Spleen (tissue), 11 donors: ENCODE results near the gene KIFC3. TPM values are rescaled to one million over a fixed set of nuclear protein-coding genes. Genes with fewer than 3 reads are reported as not detected.

Experiments used
- DNase-seq: peaks from one replicate; pipeline ENCODE4 v3.0.0-alpha.2; 2020
- H3K27ac ChIP-seq, 8 donors: fragments of 200-600 bp; sonication (generic) in 7 of 8; 1 replicate in 4 of 8; 2 replicates in 4 of 8; pipeline versions ENCODE4 v1.5.0 to v1.8.0; 2016 to 2021; ENCODE audit warnings: inconsistent platforms in 4 of 8, mild to moderate bottlenecking in 4 of 8, moderate library complexity in 1 of 8
- H3K27me3 ChIP-seq, 7 donors: fragments of 200-600 bp; sonication (generic) in 6 of 7; replicated peaks in 1 of 7; 1 replicate in 4 of 7; 2 replicates in 3 of 7; pipeline versions ENCODE4 v1.5.0 to v1.8.0; 2016 to 2021; ENCODE audit warnings: inconsistent platforms in 3 of 7, mild to moderate bottlenecking in 1 of 7
- H3K36me3 ChIP-seq, 6 donors: fragments of 200-600 bp; sonication (generic) in 5 of 6; 1 replicate in 4 of 6; 2 replicates in 2 of 6; pipeline versions ENCODE4 v1.5.0 to v1.8.0; 2016 to 2021; ENCODE audit warnings: inconsistent platforms in 2 of 6
- H3K4me1 ChIP-seq, 6 donors: fragments of 200-600 bp; sonication (generic) in 5 of 6; 1 replicate in 3 of 6; 2 replicates in 3 of 6; pipeline versions ENCODE4 v1.5.0 to v1.8.0; 2016 to 2021; ENCODE audit warnings: inconsistent platforms in 3 of 6
- H3K4me3 ChIP-seq, 8 donors: fragments of 200-600 bp; sonication (generic) in 7 of 8; 1 replicate in 4 of 8; 2 replicates in 4 of 8; pipeline versions ENCODE4 v1.5.0 to v1.8.0; 2016 to 2021; ENCODE audit warnings: inconsistent platforms in 4 of 8, mild to moderate bottlenecking in 4 of 8, moderate library complexity in 2 of 8
- H3K9me3 ChIP-seq, 8 donors: fragments of 200-600 bp; sonication (generic) in 7 of 8; 1 replicate in 4 of 8; 2 replicates in 4 of 8; pipeline versions ENCODE4 v1.5.0 to v1.8.0; 2016 to 2021; ENCODE audit warnings: inconsistent platforms in 4 of 8
- CTCF ChIP-seq, 11 experiments: fragments of 200-600 bp in 7 of 11; fragments of 450-650 bp in 4 of 11; sonication (generic) in 4 of 11; IDR thresholded peaks in 8 of 11; conservative IDR thresholded peaks in 3 of 11; 1 replicate in 7 of 11; 2 replicates in 4 of 11; pipeline versions ENCODE4 v1.4.0 to v1.8.0; 2016 to 2021; ENCODE audit warnings: antibody characterized with exemption in 11 of 11, inconsistent platforms in 4 of 11, mild to moderate bottlenecking in 1 of 11
- POLR2A ChIP-seq, 3 donors: fragments of 450-650 bp; IDR thresholded peaks; one replicate each; pipeline ENCODE4 v1.5.1; 2017; ENCODE audit warnings: antibody characterized with exemption in 3 of 3, mild to moderate bottlenecking in 1 of 3
- POLR2AphosphoS5 ChIP-seq, 3 donors: sonication (generic); formaldehyde crosslinking; IDR thresholded peaks; one replicate each; pipeline ENCODE4 v1.5.1; 2017; ENCODE audit warnings: antibody characterized with exemption in 3 of 3
- WGBS, 5 donors: extraction: QIAGEN DNeasy Blood & Tissue Kit in 3 of 5; methylation state at CpG; one replicate each; pipeline versions ENCODE4 v1.1.5 to v1.1.7; 2013 to 2018; 5-methylcytosine and 5-hydroxymethylcytosine counted together
- intact Hi-C: fragments of 100-400 bp; cut with DNase I; formaldehyde crosslinking; loops from one replicate; pipeline ENCODE4 v1.15.0; 2023; ENCODE audit warnings: low total_unique reads
- polyA plus RNA-seq, 3 donors: library from polyadenylated mRNA; stranded (reverse); fragments of 200-250 nt; gene quantifications; one replicate each; pipeline ENCODE4 v1.2.1, GENCODE V29; 2013
- total RNA-seq, 7 donors: library from RNA; depleted of rRNA in 3 of 7; stranded (reverse); fragments of >200 nt in 3 of 7; fragmentation: NEBNext Ultra II Directional in 4 of 7; extraction: Animal tissue kit (Norgen Biotek cat#: 25700) in 4 of 7; gene quantifications; one replicate each; pipeline versions ENCODE4 v1.1.0 to v1.2.1, GENCODE V29; 2016 to 2021
- donor health status: healthy with polysubstance abuse.
- donor health status: DM: no; HTN: no; CAD: no; lungs with moderate emphysema.
- donor health status: DM: no; HTN: no; CAD: no.
- donor health status: Bipolar disorder and iron deficiency.
- donor health status: healthy.
- donor health status: DM: no; HTN: no; CAD: no.
- donor health status: DM: yes; HTN: yes; CAD: no.

Gene KIFC3
- total and polyA plus RNA-seq, 10 donors = 4.6 to 61.5 (median 42.6) TPM

- TF ChIP-seq CTCF (IDR thresholded peaks at IDR 0.05 in 8 of 11, conservative IDR thresholded peaks at IDR 0.05 in 3 of 11) = no peak
- TF ChIP-seq POLR2AphosphoS5 (IDR thresholded peaks at IDR 0.05) = no peak
- no peak for TF ChIP-seq POLR2A (IDR thresholded peaks at IDR 0.05)
- 80 to 94% (median 84%) methylated on average over 5 of the region's 5 CpGs for WGBS, 5 donors
- Histone ChIP-seq H3K27ac (no peak overlapping the region), H3K36me3 (no peaks in the 10 kb centered on the region), H3K27me3 (no peaks in the 10 kb centered on the region), H3K4me3 (no peak overlapping the region), H3K4me1 (peaks cover 0 to 15% (median 4%) of the 10 kb centered on the region in 6 donors), H3K9me3 (no peaks in the 10 kb centered on the region)
- intact Hi-C loops = no loop called here
- no peak for DNase-seq
These were observed 21.5 kb upstream of the KIFC3 start for GRCh38 chr16:57823836-57824235.

- Histone ChIP-seq H3K36me3 (no peaks in the 10 kb centered on the region), H3K9me3 (no peaks in the 10 kb centered on the region), H3K27ac (no peak overlapping the region), H3K27me3 (no peaks in the 10 kb centered on the region), H3K4me3 (no peak overlapping the region), H3K4me1 (peaks cover 0 to 8% (median 4%) of the 10 kb centered on the region in 6 donors)
- intact Hi-C loops = no loop called here
- TF ChIP-seq POLR2A (IDR thresholded peaks at IDR 0.05) = no peak
- TF ChIP-seq CTCF (IDR thresholded peaks at IDR 0.05 in 8 of 11, conservative IDR thresholded peaks at IDR 0.05 in 3 of 11) = no peak
- TF ChIP-seq POLR2AphosphoS5 (IDR thresholded peaks at IDR 0.05) = no peak
- WGBS, 5 donors = 60 to 70% (median 68%) methylated on average over 2 of the region's 2 CpGs
- DNase-seq = no peak
These were observed 20.6 kb upstream of the KIFC3 start for GRCh38 chr16:57822856-57823255.

GRCh38 chr16:57822018-57822553 is 19.8 kb upstream of the KIFC3 start:
- TF ChIP-seq POLR2AphosphoS5 (IDR thresholded peaks at IDR 0.05) = no peak
- TF ChIP-seq CTCF (IDR thresholded peaks at IDR 0.05 in 8 of 11, conservative IDR thresholded peaks at IDR 0.05 in 3 of 11) = no peak
- no peak for TF ChIP-seq POLR2A (IDR thresholded peaks at IDR 0.05)
- H3K27me3 ChIP-seq = no peaks in the 10 kb centered on the region
- H3K4me3 ChIP-seq = no peak overlapping the region
- H3K9me3 ChIP-seq = no peaks in the 10 kb centered on the region
- H3K36me3 ChIP-seq = no peaks in the 10 kb centered on the region
- no peak overlapping the region for H3K27ac ChIP-seq
- intact Hi-C loops = no loop called here
- 89 to 96% (median 92%) methylated on average over 5 of the region's 5 CpGs for WGBS, 5 donors
- H3K4me1 ChIP-seq = peaks cover 0 to 8% (median 2%) of the 10 kb centered on the region in 6 donors
- DNase-seq = no peak

- H3K9me3 ChIP-seq = no peaks in the 10 kb centered on the region
- no peak overlapping the region for H3K4me3 ChIP-seq
- WGBS, 5 donors = 65 to 78% (median 69%) methylated on average over 10 of the region's 10 CpGs
- intact Hi-C loops = no loop called here
- no peaks in the 10 kb centered on the region for H3K27me3 ChIP-seq
- no peak for DNase-seq
- peak overlapping the region in 1 of 8 donors; percentile 40 for H3K27ac ChIP-seq
- no peak for TF ChIP-seq POLR2AphosphoS5 (IDR thresholded peaks at IDR 0.05)
- TF ChIP-seq CTCF (IDR thresholded peaks at IDR 0.05 in 8 of 11, conservative IDR thresholded peaks at IDR 0.05 in 3 of 11) = no peak
- TF ChIP-seq POLR2A (IDR thresholded peaks at IDR 0.05) = no peak
- H3K36me3 ChIP-seq = no peaks in the 10 kb centered on the region
- H3K4me1 ChIP-seq = peaks cover 0 to 6% (median 3%) of the 10 kb centered on the region in 6 donors
These were observed 19.1 kb upstream of the KIFC3 start for GRCh38 chr16:57821149-57821971.
